SK-N-SH (cell line): ENCODE data around the gene PDE6G. TPM values are rescaled to one million over a fixed set of nuclear protein-coding genes. Genes with fewer than 3 reads are reported as not detected.

ENCODE experiments used
- CTCF ChIA-PET: fragments of 300-600, 350-600 bp; formaldehyde crosslinking; extraction: SDS; loops from one replicate; lab custom pipeline; 2021; lab: Yijun Ruan, JAX
- POLR2A ChIA-PET: fragments of 350-600 bp; sonication (Branson Sonifier 250); formaldehyde crosslinking; extraction: SDS; loops from one replicate; lab custom pipeline; 2020; ENCODE audit warnings: antibody characterized with exemption, inconsistent platforms; lab: Yijun Ruan, JAX
- DNase-seq: peaks from one replicate; pipeline ENCODE4 v3.0.0; 2012
- H2AFZ ChIP-seq: fragments of 200-600 bp; sonication (generic); 2 replicates; pipeline ENCODE4 v1.8.1; 2016; ENCODE audit warnings: antibody characterized with exemption, mild to moderate bottlenecking, low read depth
- H3F3A ChIP-seq: fragments of 200-600 bp; sonication (generic); replicated peaks from 2 replicates; pipeline ENCODE3; 2016; ENCODE audit warnings: antibody characterized with exemption, mild to moderate bottlenecking; ENCODE audit not compliant: insufficient read depth
- H3K27ac ChIP-seq, 2 experiments: fragments of 200-500 bp in 1 of 2; fragments of 200-600 bp in 1 of 2; sonication (Bioruptor generic) in 1 of 2; sonication (generic), shearing (Covaris generic) in 1 of 2; 2 replicates each; pipeline versions ENCODE4 v1.5.1 to v1.6.1; 2014 to 2016; ENCODE audit warnings: low read depth in 2 of 2, inconsistent platforms in 1 of 2, low read length in 1 of 2, mild to moderate bottlenecking in 1 of 2, mixed read lengths in 1 of 2
- H3K27me3 ChIP-seq: fragments of 200-600 bp; sonication (generic), shearing (Covaris generic); 2 replicates; pipeline ENCODE4 v1.6.1; 2016; ENCODE audit warnings: mixed run types; ENCODE audit not compliant: insufficient read depth
- H3K36me3 ChIP-seq, 2 experiments: fragments of 200-500 bp in 1 of 2; fragments of 200-600 bp in 1 of 2; sonication (Bioruptor generic) in 1 of 2; sonication (generic) in 1 of 2; replicated peaks in 1 of 2; 2 replicates each; pipeline versions ENCODE3 to v1.5.1; 2014 to 2016; ENCODE audit warnings: low read length in 1 of 2, mild to moderate bottlenecking in 1 of 2; ENCODE audit not compliant: insufficient read depth in 2 of 2, control insufficient read depth in 1 of 2
- H3K4me1 ChIP-seq, 2 experiments: fragments of 200-500 bp in 1 of 2; fragments of 200-600 bp in 1 of 2; sonication (Bioruptor generic) in 1 of 2; sonication (generic), shearing (Covaris generic) in 1 of 2; 2 replicates each; pipeline versions ENCODE4 v1.5.1 to v1.6.1; 2014 to 2016; ENCODE audit warnings: low read depth in 1 of 2, low read length in 1 of 2, mixed run types in 1 of 2; ENCODE audit not compliant: insufficient read depth in 2 of 2, control insufficient read depth in 1 of 2
- H3K4me2 ChIP-seq: fragments of 200-600 bp; sonication (generic), shearing (Covaris generic); 2 replicates; pipeline ENCODE4 v1.6.1; 2017; ENCODE audit warnings: mixed run types
- H3K4me3 ChIP-seq, 2 experiments: fragments of 200-500 bp in 1 of 2; fragments of 200-600 bp in 1 of 2; sonication (Bioruptor generic) in 1 of 2; sonication (generic), shearing (Covaris generic) in 1 of 2; 2 replicates each; pipeline versions ENCODE4 v1.5.1 to v1.8.1; 2014 to 2016; ENCODE audit warnings: low read depth in 2 of 2, inconsistent platforms in 1 of 2, low read length in 1 of 2, mild to moderate bottlenecking in 1 of 2, mixed read lengths in 1 of 2, moderate library complexity in 1 of 2
- H3K79me2 ChIP-seq: fragments of 200-600 bp; sonication (generic); 2 replicates; pipeline ENCODE4 v1.8.1; 2017; ENCODE audit warnings: mild to moderate bottlenecking; ENCODE audit not compliant: insufficient read depth
- H3K9ac ChIP-seq: fragments of 200-600 bp; sonication (generic); 2 replicates; pipeline ENCODE4 v1.6.1; 2017; ENCODE audit warnings: mixed run types
- H3K9me2 ChIP-seq: fragments of 200-600 bp; sonication (generic); 2 replicates; pipeline ENCODE4 v1.6.1; 2017; ENCODE audit warnings: mixed run types
- H3K9me3 ChIP-seq: fragments of 200-600 bp; sonication (generic); 2 replicates; pipeline ENCODE4 v1.6.1; 2017; ENCODE audit warnings: mixed run types, mild to moderate bottlenecking, moderate library complexity
- H4K20me1 ChIP-seq: fragments of 200-600 bp; sonication (generic); 2 replicates; pipeline ENCODE4 v1.6.1; 2017; ENCODE audit warnings: mild to moderate bottlenecking, mixed run types; ENCODE audit not compliant: insufficient read depth
- CHD2 ChIP-seq: fragments of 150-350 bp; IDR thresholded peaks from 2 replicates; pipeline ENCODE4 v1.6.1; 2018; ENCODE audit warnings: low read length; ENCODE audit not compliant: partially characterized antibody
- EP300 ChIP-seq, 2 experiments: IDR thresholded peaks; 2 replicates each; pipeline versions ENCODE4 v1.4.0 to v1.6.1; 2012; ENCODE audit warnings: borderline replicate concordance in 1 of 2, low read depth in 1 of 2, low read length in 1 of 2
- FOXM1 ChIP-seq: IDR thresholded peaks from 2 replicates; pipeline ENCODE4 v1.4.0; 2012; ENCODE audit warnings: low read depth, mild to moderate bottlenecking
- MEF2A ChIP-seq: IDR thresholded peaks from 2 replicates; pipeline ENCODE4 v1.4.0; 2012; ENCODE audit warnings: low read depth, borderline replicate concordance
- RXRA ChIP-seq: IDR thresholded peaks from 2 replicates; pipeline ENCODE4 v1.4.0; 2012; ENCODE audit warnings: low read depth, mild to moderate bottlenecking, borderline replicate concordance
- TCF12 ChIP-seq: IDR thresholded peaks from 2 replicates; pipeline ENCODE4 v1.4.0; 2012
- WGBS: methylation state at CpG from one replicate; pipeline ENCODE4 v1.1.6; 2017; ENCODE audit warnings: low lambda C conversion rate; 5-methylcytosine and 5-hydroxymethylcytosine counted together
- polyA plus RNA-seq, 3 experiments: library from polyadenylated mRNA; depleted of rRNA; stranded (reverse); fragments of >200 nt; gene quantifications; 2 replicates each; pipeline ENCODE4 v1.2.3, GENCODE V29; 2012
- TF ChIP-seq, protein P1 (sequence below): IDR thresholded peaks from 2 replicates; pipeline ENCODE4 v1.6.1; 2012; ENCODE audit warnings: mild to moderate bottlenecking, low read depth, low read length, moderate library complexity
- TF ChIP-seq, protein P2 (sequence below): fragments of 200-600 bp; sonication (generic); IDR thresholded peaks from 2 replicates; pipeline ENCODE4 v1.6.1; 2017; ENCODE audit warnings: antibody characterized with exemption, mild to moderate bottlenecking, moderate library complexity
- TF ChIP-seq, protein P3 (sequence below): fragments of 150-350 bp; IDR thresholded peaks from 2 replicates; pipeline ENCODE4 v1.6.1; 2016; ENCODE audit warnings: mild to moderate bottlenecking, low read depth, low read length
- TF ChIP-seq, protein P4 (sequence below): IDR thresholded peaks from 2 replicates; pipeline ENCODE4 v1.4.0; 2012; ENCODE audit warnings: low read depth

PDE6G gene
- polyA plus RNA-seq, 1 of the 3 experiments (the other 2 are of a cell fraction) = 5.0 TPM

DNA sequence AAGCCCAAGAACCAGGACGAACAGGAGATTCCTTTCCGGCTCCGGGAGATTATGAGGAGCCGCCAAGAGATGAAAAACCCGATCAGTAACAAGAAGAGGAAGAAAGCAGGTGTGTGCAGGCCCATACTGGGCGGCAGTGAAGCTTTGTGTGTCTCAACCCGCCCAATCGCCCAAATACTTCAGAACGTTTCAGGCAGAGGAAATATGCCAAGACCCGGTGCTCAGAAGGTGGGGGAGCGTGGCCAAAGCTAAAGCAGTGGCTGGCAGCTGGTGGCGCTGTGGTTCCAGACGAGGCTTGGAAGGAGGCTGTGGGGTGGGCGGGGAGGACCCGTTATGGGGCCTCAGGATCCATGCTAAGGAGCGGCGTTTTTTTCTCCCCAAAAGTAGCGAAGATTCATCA is 11.4 kb upstream of the PDE6G start:
- no peaks in the 10 kb centered on the region for H3K9me3 ChIP-seq
- CTCF ChIA-PET = interaction anchor here (0.6 to 2.8 kb wide), 2 partner anchors 16 to 35 kb away, joined by 3 to 8 read pairs; partner anchors contain the start of genes ARL16, HGS and MRPL12
- no peak overlapping the region; the same call in 1 of the 2 replicates for H3K9ac ChIP-seq
- H3K9me2 ChIP-seq = no peaks in the 10 kb centered on the region
- H2AFZ ChIP-seq = no peak overlapping the region
- TF ChIP-seq, protein P1, sequence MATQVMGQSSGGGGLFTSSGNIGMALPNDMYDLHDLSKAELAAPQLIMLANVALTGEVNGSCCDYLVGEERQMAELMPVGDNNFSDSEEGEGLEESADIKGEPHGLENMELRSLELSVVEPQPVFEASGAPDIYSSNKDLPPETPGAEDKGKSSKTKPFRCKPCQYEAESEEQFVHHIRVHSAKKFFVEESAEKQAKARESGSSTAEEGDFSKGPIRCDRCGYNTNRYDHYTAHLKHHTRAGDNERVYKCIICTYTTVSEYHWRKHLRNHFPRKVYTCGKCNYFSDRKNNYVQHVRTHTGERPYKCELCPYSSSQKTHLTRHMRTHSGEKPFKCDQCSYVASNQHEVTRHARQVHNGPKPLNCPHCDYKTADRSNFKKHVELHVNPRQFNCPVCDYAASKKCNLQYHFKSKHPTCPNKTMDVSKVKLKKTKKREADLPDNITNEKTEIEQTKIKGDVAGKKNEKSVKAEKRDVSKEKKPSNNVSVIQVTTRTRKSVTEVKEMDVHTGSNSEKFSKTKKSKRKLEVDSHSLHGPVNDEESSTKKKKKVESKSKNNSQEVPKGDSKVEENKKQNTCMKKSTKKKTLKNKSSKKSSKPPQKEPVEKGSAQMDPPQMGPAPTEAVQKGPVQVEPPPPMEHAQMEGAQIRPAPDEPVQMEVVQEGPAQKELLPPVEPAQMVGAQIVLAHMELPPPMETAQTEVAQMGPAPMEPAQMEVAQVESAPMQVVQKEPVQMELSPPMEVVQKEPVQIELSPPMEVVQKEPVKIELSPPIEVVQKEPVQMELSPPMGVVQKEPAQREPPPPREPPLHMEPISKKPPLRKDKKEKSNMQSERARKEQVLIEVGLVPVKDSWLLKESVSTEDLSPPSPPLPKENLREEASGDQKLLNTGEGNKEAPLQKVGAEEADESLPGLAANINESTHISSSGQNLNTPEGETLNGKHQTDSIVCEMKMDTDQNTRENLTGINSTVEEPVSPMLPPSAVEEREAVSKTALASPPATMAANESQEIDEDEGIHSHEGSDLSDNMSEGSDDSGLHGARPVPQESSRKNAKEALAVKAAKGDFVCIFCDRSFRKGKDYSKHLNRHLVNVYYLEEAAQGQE = no peak
- TF ChIP-seq MEF2A = no peak
- TF ChIP-seq, protein P2, sequence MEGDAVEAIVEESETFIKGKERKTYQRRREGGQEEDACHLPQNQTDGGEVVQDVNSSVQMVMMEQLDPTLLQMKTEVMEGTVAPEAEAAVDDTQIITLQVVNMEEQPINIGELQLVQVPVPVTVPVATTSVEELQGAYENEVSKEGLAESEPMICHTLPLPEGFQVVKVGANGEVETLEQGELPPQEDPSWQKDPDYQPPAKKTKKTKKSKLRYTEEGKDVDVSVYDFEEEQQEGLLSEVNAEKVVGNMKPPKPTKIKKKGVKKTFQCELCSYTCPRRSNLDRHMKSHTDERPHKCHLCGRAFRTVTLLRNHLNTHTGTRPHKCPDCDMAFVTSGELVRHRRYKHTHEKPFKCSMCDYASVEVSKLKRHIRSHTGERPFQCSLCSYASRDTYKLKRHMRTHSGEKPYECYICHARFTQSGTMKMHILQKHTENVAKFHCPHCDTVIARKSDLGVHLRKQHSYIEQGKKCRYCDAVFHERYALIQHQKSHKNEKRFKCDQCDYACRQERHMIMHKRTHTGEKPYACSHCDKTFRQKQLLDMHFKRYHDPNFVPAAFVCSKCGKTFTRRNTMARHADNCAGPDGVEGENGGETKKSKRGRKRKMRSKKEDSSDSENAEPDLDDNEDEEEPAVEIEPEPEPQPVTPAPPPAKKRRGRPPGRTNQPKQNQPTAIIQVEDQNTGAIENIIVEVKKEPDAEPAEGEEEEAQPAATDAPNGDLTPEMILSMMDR = peak; percentile 21; the same call in 1 of the 2 replicates
- TF ChIP-seq EP300 (IDR thresholded peaks at IDR 0.05; ENCODE audit: borderline replicate concordance in 1 of 2, low read depth in 1 of 2, low read length in 1 of 2) = no peak
- peaks cover 67% of the 10 kb centered on the region for H3K79me2 ChIP-seq
- peak; percentile 55 for DNase-seq
- peaks cover 18 to 22% of the 10 kb centered on the region in 2 experiments; a peak in 3 of 4 replicates for H3K4me1 ChIP-seq
- H4K20me1 ChIP-seq = no peaks in the 10 kb centered on the region
- no peaks in the 10 kb centered on the region for H3K27me3 ChIP-seq
- WGBS = 89% methylated on average over 18 of the region's 18 CpGs
- H3K4me2 ChIP-seq = peak overlapping the region; percentile 92
- H3K4me3 ChIP-seq = peak overlapping the region; percentile 74 to 96; a peak in 3 of 4 replicates
- POLR2A ChIA-PET = interaction anchor here (0.6 to 0.7 kb wide), 3 partner anchors 29 to 154 kb away, joined by 4 to 6 read pairs (median 4); partner anchors contain the start of gene MRPL12
- no peak overlapping the region for H3K27ac ChIP-seq
- H3F3A ChIP-seq = peaks cover 4% of the 10 kb centered on the region
- peaks cover 40 to 41% of the 10 kb centered on the region in 2 experiments for H3K36me3 ChIP-seq

DNA sequence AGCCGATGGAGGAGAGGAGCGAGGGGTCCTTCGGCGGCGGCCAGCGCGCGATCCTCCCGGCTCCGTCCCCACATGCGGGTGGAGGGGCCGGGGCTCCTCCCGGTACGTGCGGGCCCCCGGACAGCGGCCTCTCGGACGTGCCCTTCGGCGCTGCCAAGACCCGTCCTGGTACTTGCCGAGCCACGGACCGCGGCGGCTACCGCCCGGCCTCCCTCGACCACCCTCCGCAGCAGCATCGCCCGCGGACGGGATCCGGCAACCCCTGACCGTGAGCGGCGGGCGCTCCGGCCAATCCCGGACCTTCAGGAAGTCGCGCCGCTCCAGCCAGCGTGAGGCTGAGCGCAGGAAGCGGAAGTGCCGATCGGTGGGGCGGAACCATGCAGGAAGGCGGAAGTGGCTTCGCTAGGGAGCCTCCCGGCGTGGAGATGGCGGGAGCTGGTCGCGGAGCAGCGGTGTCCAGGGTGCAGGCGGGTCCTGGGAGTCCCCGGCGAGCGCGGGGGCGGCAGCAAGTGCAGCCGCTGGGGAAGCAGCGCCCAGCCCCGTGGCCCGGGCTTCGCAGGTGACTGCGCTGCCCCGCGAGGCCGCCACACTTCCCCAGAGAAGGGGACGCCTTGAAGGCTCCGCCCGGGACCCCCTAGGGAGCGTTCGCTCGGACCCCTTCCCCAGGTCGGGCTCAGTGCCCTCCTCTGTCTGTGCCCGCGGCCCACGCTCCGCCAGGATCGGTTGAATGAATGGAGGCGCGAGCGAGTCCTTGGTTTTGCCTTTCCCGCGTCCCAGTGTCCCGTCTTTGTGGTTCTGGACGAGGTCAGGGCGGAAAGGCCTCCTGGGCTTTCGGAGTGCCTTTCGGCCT is 10.2 kb upstream of the PDE6G start, which contains the start of the genes CCDC137 and OXLD1:
CCDC137 (plus strand) TSS at position 396 of the 850 bp plus-strand sequence; CDS start at position 426, 30 bp downstream.
OXLD1 (minus strand) TSS at position 264 of the 850 bp plus-strand sequence; CDS start at position 236, 28 bp downstream.
- CTCF ChIA-PET = interaction anchor here (0.6 to 2.9 kb wide), 5 partner anchors 9 to 540 kb away, joined by 3 to 12 read pairs (median 6); partner anchors contain the start of gene MRPL12
- peaks cover 28 to 40% of the 10 kb centered on the region in 2 experiments for H3K36me3 ChIP-seq
- TF ChIP-seq TCF12 (no peak), CHD2 (peak; percentile 94), RXRA (no peak), FOXM1 (no peak), MEF2A (no peak)
- TF ChIP-seq, protein P3, sequence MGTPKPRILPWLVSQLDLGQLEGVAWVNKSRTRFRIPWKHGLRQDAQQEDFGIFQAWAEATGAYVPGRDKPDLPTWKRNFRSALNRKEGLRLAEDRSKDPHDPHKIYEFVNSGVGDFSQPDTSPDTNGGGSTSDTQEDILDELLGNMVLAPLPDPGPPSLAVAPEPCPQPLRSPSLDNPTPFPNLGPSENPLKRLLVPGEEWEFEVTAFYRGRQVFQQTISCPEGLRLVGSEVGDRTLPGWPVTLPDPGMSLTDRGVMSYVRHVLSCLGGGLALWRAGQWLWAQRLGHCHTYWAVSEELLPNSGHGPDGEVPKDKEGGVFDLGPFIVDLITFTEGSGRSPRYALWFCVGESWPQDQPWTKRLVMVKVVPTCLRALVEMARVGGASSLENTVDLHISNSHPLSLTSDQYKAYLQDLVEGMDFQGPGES = no peak; the same call in 1 of the 2 replicates
- TF ChIP-seq, protein P4, sequence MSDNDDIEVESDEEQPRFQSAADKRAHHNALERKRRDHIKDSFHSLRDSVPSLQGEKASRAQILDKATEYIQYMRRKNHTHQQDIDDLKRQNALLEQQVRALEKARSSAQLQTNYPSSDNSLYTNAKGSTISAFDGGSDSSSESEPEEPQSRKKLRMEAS = peak; percentile 97; the same call in 1 of the 2 replicates
- TF ChIP-seq, protein P1 = peak; percentile 22; the same call in 1 of the 2 replicates

More for the DNA sequence above, 10.2 kb upstream of the PDE6G start, which contains the start of the genes CCDC137 and OXLD1:
- Histone ChIP-seq H3K27ac (peak within 1 kb of the TSS; percentile 71 to 80), H2AFZ (peak within 1 kb of the TSS; percentile 63), H3K4me3 (peak within 1 kb of the TSS; percentile 74 to 96), H3K27me3 (no peaks in the 10 kb centered on the region), H3K9me2 (no peaks in the 10 kb centered on the region), H3K9ac (peak within 1 kb of the TSS; percentile 96), H3K4me1 (peaks cover 18 to 22% of the 10 kb centered on the region in 2 experiments; a peak in 3 of 4 replicates), H3K4me2 (peak within 1 kb of the TSS; percentile 92), H3F3A (peaks cover 7% of the 10 kb centered on the region), H3K79me2 (peaks cover 67% of the 10 kb centered on the region), H3K9me3 (no peaks in the 10 kb centered on the region), H4K20me1 (no peaks in the 10 kb centered on the region)
- WGBS = 1% methylated on average over 54 of the region's 96 CpGs
- POLR2A ChIA-PET = interaction anchor here (0.6 to 2.3 kb wide), 10 partner anchors 9 to 225 kb away, joined by 3 to 7 read pairs (median 4); partner anchors contain the start of genes ALYREF, ARL16, HGS and MCRIP1
- DNase-seq = peak; percentile 100
